Loucy (cell line): ENCODE results near the gene RGS6.

Source experiments
- EZH2phosphoT487 ChIP-seq: fragments of 200-600 bp; IDR thresholded peaks from 2 replicates; pipeline ENCODE4 v1.6.1; 2018; ENCODE audit warnings: antibody characterized with exemption, mild to moderate bottlenecking, moderate library complexity, borderline replicate concordance
- TF ChIP-seq, protein P1 (sequence below): fragments of 200-600 bp; sonication (generic); conservative IDR thresholded peaks from 2 replicates; pipeline ENCODE4 v1.5.1; 2014; ENCODE audit warnings: mild to moderate bottlenecking, antibody characterized with exemption, low read length

- TF ChIP-seq, protein P1, sequence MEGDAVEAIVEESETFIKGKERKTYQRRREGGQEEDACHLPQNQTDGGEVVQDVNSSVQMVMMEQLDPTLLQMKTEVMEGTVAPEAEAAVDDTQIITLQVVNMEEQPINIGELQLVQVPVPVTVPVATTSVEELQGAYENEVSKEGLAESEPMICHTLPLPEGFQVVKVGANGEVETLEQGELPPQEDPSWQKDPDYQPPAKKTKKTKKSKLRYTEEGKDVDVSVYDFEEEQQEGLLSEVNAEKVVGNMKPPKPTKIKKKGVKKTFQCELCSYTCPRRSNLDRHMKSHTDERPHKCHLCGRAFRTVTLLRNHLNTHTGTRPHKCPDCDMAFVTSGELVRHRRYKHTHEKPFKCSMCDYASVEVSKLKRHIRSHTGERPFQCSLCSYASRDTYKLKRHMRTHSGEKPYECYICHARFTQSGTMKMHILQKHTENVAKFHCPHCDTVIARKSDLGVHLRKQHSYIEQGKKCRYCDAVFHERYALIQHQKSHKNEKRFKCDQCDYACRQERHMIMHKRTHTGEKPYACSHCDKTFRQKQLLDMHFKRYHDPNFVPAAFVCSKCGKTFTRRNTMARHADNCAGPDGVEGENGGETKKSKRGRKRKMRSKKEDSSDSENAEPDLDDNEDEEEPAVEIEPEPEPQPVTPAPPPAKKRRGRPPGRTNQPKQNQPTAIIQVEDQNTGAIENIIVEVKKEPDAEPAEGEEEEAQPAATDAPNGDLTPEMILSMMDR = no peak
- TF ChIP-seq EZH2phosphoT487 = no peak
Observed at GRCh38 chr14:72562300-72562699, 630.1 kb downstream of the RGS6 start.
